ENCODE measurements around the gene BPIFB1. TPM values are rescaled to one million over a fixed set of nuclear protein-coding genes. Genes with fewer than 3 reads are reported as not detected.

BPIFB1 gene
- total RNA-seq, 1 experiment from 2014 or later = 9.2 TPM

DNA sequence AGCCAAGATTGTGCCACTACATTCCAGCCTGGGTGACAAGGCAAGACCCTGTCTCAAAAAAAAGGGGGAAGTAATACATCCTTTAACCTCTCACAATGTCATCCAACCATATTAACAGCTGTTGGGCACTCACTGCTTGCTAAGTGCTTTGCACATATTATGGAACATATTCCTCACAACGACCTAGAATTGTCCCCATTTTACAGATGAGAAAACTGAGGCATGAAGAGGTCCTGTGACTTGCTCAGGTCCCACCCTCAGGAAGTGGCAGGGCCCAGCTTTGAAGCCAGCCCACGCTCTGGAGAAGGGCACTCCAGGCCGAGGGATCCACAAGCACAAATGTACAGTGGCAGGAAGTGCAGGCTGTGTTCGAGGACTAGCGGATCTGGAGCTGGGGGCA, 33.3 kb downstream of the BPIFB1 start:
- CTCF ChIA-PET = no interaction called here
- Mint-ChIP-seq H3K4me1 (ENCODE audit: low read depth, unreplicated experiment) (no peaks in the 10 kb centered on the region), H3K27me3 (ENCODE audit: unreplicated experiment) (peaks cover 76% of the 10 kb centered on the region), H3K9me3 (ENCODE audit: low read depth, unreplicated experiment) (no peaks in the 10 kb centered on the region), H3K36me3 (ENCODE audit: insufficient read depth, unreplicated experiment) (no peaks in the 10 kb centered on the region), H3K27ac (ENCODE audit: unreplicated experiment) (no peak overlapping the region), H3K4me3 (ENCODE audit: low read depth, unreplicated experiment) (no peak overlapping the region)
- no TSS peak for BruUV-seq (replicated peaks)
- intact Hi-C loops (cut with micrococcal nuclease; ENCODE audit: unreplicated experiment) = no loop called here
- no peak for DNase-seq
- TF ChIP-seq, protein P1, sequence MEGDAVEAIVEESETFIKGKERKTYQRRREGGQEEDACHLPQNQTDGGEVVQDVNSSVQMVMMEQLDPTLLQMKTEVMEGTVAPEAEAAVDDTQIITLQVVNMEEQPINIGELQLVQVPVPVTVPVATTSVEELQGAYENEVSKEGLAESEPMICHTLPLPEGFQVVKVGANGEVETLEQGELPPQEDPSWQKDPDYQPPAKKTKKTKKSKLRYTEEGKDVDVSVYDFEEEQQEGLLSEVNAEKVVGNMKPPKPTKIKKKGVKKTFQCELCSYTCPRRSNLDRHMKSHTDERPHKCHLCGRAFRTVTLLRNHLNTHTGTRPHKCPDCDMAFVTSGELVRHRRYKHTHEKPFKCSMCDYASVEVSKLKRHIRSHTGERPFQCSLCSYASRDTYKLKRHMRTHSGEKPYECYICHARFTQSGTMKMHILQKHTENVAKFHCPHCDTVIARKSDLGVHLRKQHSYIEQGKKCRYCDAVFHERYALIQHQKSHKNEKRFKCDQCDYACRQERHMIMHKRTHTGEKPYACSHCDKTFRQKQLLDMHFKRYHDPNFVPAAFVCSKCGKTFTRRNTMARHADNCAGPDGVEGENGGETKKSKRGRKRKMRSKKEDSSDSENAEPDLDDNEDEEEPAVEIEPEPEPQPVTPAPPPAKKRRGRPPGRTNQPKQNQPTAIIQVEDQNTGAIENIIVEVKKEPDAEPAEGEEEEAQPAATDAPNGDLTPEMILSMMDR (IDR thresholded peaks at IDR 0.05; ENCODE audit: unreplicated experiment) = no peak

DNA sequence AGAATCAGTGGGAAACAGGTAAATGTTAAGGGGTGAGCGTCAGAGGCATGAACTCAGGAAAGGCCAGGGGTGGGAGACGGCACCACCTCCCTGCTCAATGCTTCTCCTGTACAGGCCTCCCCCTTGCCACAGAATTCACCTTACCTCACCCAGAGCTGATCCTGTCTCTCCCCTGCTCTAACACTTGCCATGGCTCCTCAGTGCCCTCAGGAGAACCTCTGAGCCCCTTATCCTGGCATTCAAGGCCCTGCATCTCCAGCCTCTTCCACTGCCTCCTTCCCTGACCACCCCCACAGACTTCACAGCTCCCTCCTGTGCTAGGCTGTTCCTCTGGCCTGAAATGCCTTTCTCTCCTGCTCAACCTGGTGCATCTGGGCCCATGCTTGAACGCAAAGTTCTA, 33.9 kb downstream of the BPIFB1 start:
- TF ChIP-seq, protein P1 (IDR thresholded peaks at IDR 0.05; ENCODE audit: unreplicated experiment) = no peak
- Mint-ChIP-seq H3K4me3 (ENCODE audit: low read depth, unreplicated experiment) (no peak overlapping the region), H3K36me3 (ENCODE audit: insufficient read depth, unreplicated experiment) (no peaks in the 10 kb centered on the region), H3K9me3 (ENCODE audit: low read depth, unreplicated experiment) (no peaks in the 10 kb centered on the region), H3K27ac (ENCODE audit: unreplicated experiment) (no peak overlapping the region), H3K4me1 (ENCODE audit: low read depth, unreplicated experiment) (no peaks in the 10 kb centered on the region), H3K27me3 (ENCODE audit: unreplicated experiment) (peaks cover 76% of the 10 kb centered on the region)
- DNase-seq = no peak
- intact Hi-C loops (cut with micrococcal nuclease; ENCODE audit: unreplicated experiment) = no loop called here
- BruUV-seq (replicated peaks) = no TSS peak
- CTCF ChIA-PET = no interaction called here

DNA sequence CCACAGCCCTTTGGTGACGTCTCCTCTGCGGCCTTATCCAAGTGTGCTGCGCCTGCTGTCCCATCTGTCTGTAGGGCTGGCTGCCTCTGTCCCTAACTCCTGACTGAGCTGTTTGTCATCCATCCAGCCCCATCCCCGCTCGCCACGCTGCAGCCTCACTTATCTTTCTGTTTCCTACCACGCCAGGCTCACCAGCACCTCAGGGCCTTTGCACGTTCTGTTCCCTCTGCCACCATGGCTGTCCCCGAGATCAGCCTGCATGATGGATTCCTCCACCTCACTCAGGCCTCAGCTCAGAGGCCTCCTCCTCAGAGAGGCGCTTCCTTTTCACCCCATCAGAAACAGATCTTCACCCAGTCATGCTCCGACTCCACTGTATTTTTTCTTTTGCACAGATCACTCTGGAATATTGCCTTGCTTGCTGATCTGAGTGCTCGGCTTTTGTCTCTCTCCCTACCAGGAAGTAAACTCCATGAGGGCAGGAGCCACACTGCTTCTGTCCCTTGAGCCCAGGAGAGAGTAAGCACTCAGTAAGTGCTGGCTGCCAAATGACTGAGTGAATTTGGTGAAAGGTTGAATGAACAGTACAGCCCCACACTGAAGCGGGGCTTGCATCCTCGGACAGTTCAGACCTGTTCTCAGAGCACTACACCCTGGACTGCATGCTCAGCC, 34.5 kb downstream of the BPIFB1 start:
- DNase-seq = no peak
- Mint-ChIP-seq H3K36me3 (ENCODE audit: insufficient read depth, unreplicated experiment) (no peaks in the 10 kb centered on the region), H3K4me3 (ENCODE audit: low read depth, unreplicated experiment) (no peak overlapping the region), H3K4me1 (ENCODE audit: low read depth, unreplicated experiment) (no peaks in the 10 kb centered on the region), H3K27me3 (ENCODE audit: unreplicated experiment) (peaks cover 76% of the 10 kb centered on the region), H3K27ac (ENCODE audit: unreplicated experiment) (no peak overlapping the region), H3K9me3 (ENCODE audit: low read depth, unreplicated experiment) (no peaks in the 10 kb centered on the region)
- CTCF ChIA-PET = no interaction called here
- TF ChIP-seq, protein P1 (IDR thresholded peaks at IDR 0.05; ENCODE audit: unreplicated experiment) = no peak
- intact Hi-C loops (cut with micrococcal nuclease; ENCODE audit: unreplicated experiment) = no loop called here
- BruUV-seq (replicated peaks) = no TSS peak

DNA sequence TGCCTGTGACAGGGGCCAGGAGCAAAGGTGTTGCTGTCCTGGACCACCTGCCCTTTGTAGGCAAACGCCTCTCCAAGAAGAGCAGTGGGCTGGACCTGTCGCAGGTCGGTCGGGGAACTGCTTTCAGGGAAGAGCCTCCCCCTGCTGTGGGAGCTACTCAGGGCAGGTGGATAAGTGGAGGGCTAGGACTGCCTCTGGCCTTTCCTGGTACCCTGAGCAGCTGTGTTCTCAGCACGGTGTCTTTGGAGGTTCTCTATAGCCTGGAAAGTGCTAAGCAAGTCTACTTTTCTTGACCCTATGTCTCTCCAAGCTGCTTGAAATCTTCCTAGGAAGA, 35.0 kb downstream of the BPIFB1 start:
- H3K4me1 Mint-ChIP-seq (ENCODE audit: low read depth, unreplicated experiment) = no peaks in the 10 kb centered on the region
- no peak for DNase-seq
- TF ChIP-seq, protein P1 (IDR thresholded peaks at IDR 0.05; ENCODE audit: unreplicated experiment) = no peak
- no peak overlapping the region for H3K27ac Mint-ChIP-seq (ENCODE audit: unreplicated experiment)
- H3K36me3 Mint-ChIP-seq (ENCODE audit: insufficient read depth, unreplicated experiment) = no peaks in the 10 kb centered on the region
- peaks cover 76% of the 10 kb centered on the region for H3K27me3 Mint-ChIP-seq (ENCODE audit: unreplicated experiment)
- no TSS peak for BruUV-seq (replicated peaks)
- CTCF ChIA-PET = no interaction called here
- H3K4me3 Mint-ChIP-seq (ENCODE audit: low read depth, unreplicated experiment) = no peak overlapping the region
- H3K9me3 Mint-ChIP-seq (ENCODE audit: low read depth, unreplicated experiment) = no peaks in the 10 kb centered on the region
- intact Hi-C loops (cut with micrococcal nuclease; ENCODE audit: unreplicated experiment) = no loop called here

Data from Calu3 (cell line).